HG03354 (cell line): ENCODE measurements around the gene AMOTL2.

Experiments
- ATAC-seq: cut with Tn5 transposase; IDR thresholded peaks from one replicate; pipeline ENCODE4 v1.9.1; 2021; ENCODE audit warnings: mild to moderate bottlenecking; ENCODE audit not compliant: unreplicated experiment, poor library complexity, severe bottlenecking

AMOTL2 gene

GRCh38 chr3:134323966-134324962 lies 50.0 kb downstream of the AMOTL2 start:
- no peak for ATAC-seq

- no peak for ATAC-seq
These were observed 52.0 kb downstream of the AMOTL2 start for GRCh38 chr3:134322286-134322685.

- no peak for ATAC-seq
These were observed 53.5 kb downstream of the AMOTL2 start for GRCh38 chr3:134320749-134321148.

GRCh38 chr3:134319931-134320330 lies 54.3 kb downstream of the AMOTL2 start:
- ATAC-seq: no peak

GRCh38 chr3:134318166-134318565 lies 56.1 kb downstream of the AMOTL2 start:
- no peak for ATAC-seq

- ATAC-seq: no peak
These were observed 56.9 kb downstream of the AMOTL2 start for GRCh38 chr3:134317106-134317947.

- ATAC-seq: no peak
These were observed 58.8 kb downstream of the AMOTL2 start for GRCh38 chr3:134315286-134316106.

GRCh38 chr3:134314588-134315285 lies 59.5 kb downstream of the AMOTL2 start:
- no peak for ATAC-seq

- ATAC-seq: no peak
These were observed 60.2 kb downstream of the AMOTL2 start for GRCh38 chr3:134313847-134314587.

- no peak for ATAC-seq
These were observed 61.1 kb downstream of the AMOTL2 start for GRCh38 chr3:134312873-134313846.

GRCh38 chr3:134312072-134312872 lies 62.0 kb downstream of the AMOTL2 start:
- no peak for ATAC-seq

- no peak for ATAC-seq
These were observed 62.6 kb downstream of the AMOTL2 start for GRCh38 chr3:134311693-134312071.

- no peak for ATAC-seq
These were observed 63.0 kb downstream of the AMOTL2 start for GRCh38 chr3:134311265-134311664.

GRCh38 chr3:134309987-134310700 lies 64.1 kb downstream of the AMOTL2 start:
- ATAC-seq: no peak

GRCh38 chr3:134308350-134308891 lies 65.8 kb downstream of the AMOTL2 start:
- ATAC-seq: peak; percentile 73

- ATAC-seq: no peak
These were observed 66.8 kb downstream of the AMOTL2 start for GRCh38 chr3:134307425-134307824.
